CD14-positive monocyte (primary cell): ENCODE data around the gene HUNK. TPM values are rescaled to one million over a fixed set of nuclear protein-coding genes. Genes with fewer than 3 reads are reported as not detected.

Source experiments
- DNase-seq, 3 donors: peaks; one replicate each; pipeline ENCODE4 v3.0.0-alpha.2; 2011 to 2022
- H2AFZ ChIP-seq: 2 replicates; pipeline ENCODE4 v1.6.0; 2012; ENCODE audit warnings: mild to moderate bottlenecking, low read depth, low read length, inconsistent platforms; ENCODE audit not compliant: insufficient read depth, poor library complexity, severe bottlenecking
- H3K27ac ChIP-seq, 2 donors: 1 replicate in 1 of 2; 2 replicates in 1 of 2; pipeline ENCODE4 v1.5.1; 2012 to 2013; ENCODE audit warnings: low read length in 2 of 2, control low read depth in 1 of 2, inconsistent platforms in 1 of 2, low read depth in 1 of 2, mild to moderate bottlenecking in 1 of 2
- H3K27me3 ChIP-seq, 2 donors: one replicate each; pipeline versions ENCODE4 v1.6.0 to v1.6.1; 2011 to 2013; ENCODE audit warnings: low read length in 2 of 2; ENCODE audit not compliant: control insufficient read depth in 2 of 2, insufficient read depth in 2 of 2
- H3K36me3 ChIP-seq, 2 donors: replicated peaks in 1 of 2; 1 replicate in 1 of 2; 2 replicates in 1 of 2; pipeline versions ENCODE4 v1.5.1 to v1.6.1; 2012 to 2013; ENCODE audit warnings: low read length in 2 of 2, control low read depth in 1 of 2, inconsistent platforms in 1 of 2, mild to moderate bottlenecking in 1 of 2; ENCODE audit not compliant: insufficient read depth in 2 of 2, control insufficient read depth in 1 of 2
- H3K4me1 ChIP-seq, 2 donors: 1 replicate in 1 of 2; 2 replicates in 1 of 2; pipeline versions ENCODE4 v1.5.1 to v1.6.1; 2012 to 2013; ENCODE audit warnings: low read length in 2 of 2, control low read depth in 1 of 2, inconsistent platforms in 1 of 2, mild to moderate bottlenecking in 1 of 2, moderate library complexity in 1 of 2; ENCODE audit not compliant: insufficient read depth in 2 of 2, control insufficient read depth in 1 of 2
- H3K4me2 ChIP-seq: replicated peaks from 2 replicates; pipeline ENCODE3; 2012; ENCODE audit warnings: low read length, moderate library complexity, mild to moderate bottlenecking; ENCODE audit not compliant: poor library complexity, severe bottlenecking; ENCODE audit errors: extremely low read depth
- H3K4me3 ChIP-seq, 3 experiments: fragments of 200-600 bp in 1 of 3; sonication (generic) in 1 of 3; replicated peaks in 1 of 3; 1 replicate in 2 of 3; 2 replicates in 1 of 3; pipeline ENCODE4 v1.5.1; 2011 to 2013; ENCODE audit warnings: low read length in 3 of 3, mild to moderate bottlenecking in 3 of 3, control low read depth in 2 of 3, low read depth in 2 of 3, inconsistent platforms in 1 of 3, moderate library complexity in 1 of 3
- H3K79me2 ChIP-seq: 2 replicates; pipeline ENCODE4 v1.6.0; 2012; ENCODE audit warnings: mild to moderate bottlenecking, control low read depth, inconsistent platforms, low read length, moderate library complexity; ENCODE audit not compliant: insufficient read depth
- H3K9ac ChIP-seq: 2 replicates; pipeline ENCODE4 v1.6.0; 2017; ENCODE audit warnings: low read length, mild to moderate bottlenecking; ENCODE audit not compliant: insufficient read depth, poor library complexity, severe bottlenecking
- H3K9me3 ChIP-seq, 2 donors: replicated peaks in 1 of 2; 1 replicate in 1 of 2; 2 replicates in 1 of 2; pipeline versions ENCODE4 v1.5.1 to v1.6.1; 2012 to 2013; ENCODE audit warnings: low read length in 2 of 2, control low read depth in 1 of 2; ENCODE audit not compliant: control insufficient read depth in 1 of 2, insufficient read depth in 1 of 2
- H4K20me1 ChIP-seq: 2 replicates; pipeline ENCODE4 v1.6.0; 2012; ENCODE audit warnings: mild to moderate bottlenecking, low read length, control low read depth, moderate library complexity; ENCODE audit not compliant: insufficient read depth
- H3K27ac Mint-ChIP-seq, 7 donors: one replicate each; pipeline ENCODE4 v1.8.0; 2020; ENCODE audit warnings: mild to moderate bottlenecking in 7 of 7, mixed read lengths in 7 of 7, moderate library complexity in 6 of 7, inconsistent platforms in 2 of 7
- H3K27me3 Mint-ChIP-seq, 3 donors: one replicate each; pipeline ENCODE4 v1.8.0; 2021 to 2022; ENCODE audit warnings: low read depth in 3 of 3, mild to moderate bottlenecking in 3 of 3, mixed read lengths in 3 of 3, moderate library complexity in 3 of 3, inconsistent platforms in 1 of 3
- H3K36me3 Mint-ChIP-seq, 2 donors: one replicate each; pipeline ENCODE4 v1.8.0; 2020; ENCODE audit warnings: mixed read lengths in 2 of 2, inconsistent platforms in 1 of 2, mild to moderate bottlenecking in 1 of 2
- H3K4me1 Mint-ChIP-seq: one replicate; pipeline ENCODE4 v1.8.0; 2020; ENCODE audit warnings: mild to moderate bottlenecking, mixed read lengths
- H3K4me3 Mint-ChIP-seq, 2 donors: one replicate each; pipeline ENCODE4 v1.8.0; 2020; ENCODE audit warnings: mild to moderate bottlenecking in 2 of 2, mixed read lengths in 2 of 2, moderate library complexity in 1 of 2
- H3K9me3 Mint-ChIP-seq, 7 donors: one replicate each; pipeline ENCODE4 v1.8.0; 2020 to 2022; ENCODE audit warnings: mixed read lengths in 7 of 7, mild to moderate bottlenecking in 6 of 7, moderate library complexity in 6 of 7, inconsistent platforms in 2 of 7
- WGBS: methylation state at CpG from one replicate; pipeline ENCODE4 v1.1.5; 2013; ENCODE audit warnings: missing lambda C conversion rate; ENCODE audit not compliant: insufficient coverage; 5-methylcytosine and 5-hydroxymethylcytosine counted together
- intact Hi-C, 2 donors: fragments of 100-400 bp; cut with micrococcal nuclease; formaldehyde crosslinking; loops; one replicate each; pipeline versions ENCODE4 v1.15.0 to v1.15.1; 2023
- polyA minus RNA-seq: library from RNA; depleted of rRNA, polyadenylated mRNA; stranded (reverse); fragments of >200 nt; gene quantifications from 2 replicates; pipeline ENCODE4 v1.2.3, GENCODE V29; 2012
- polyA plus RNA-seq, 3 donors: library from polyadenylated mRNA; depleted of rRNA in 1 of 3; unstranded in 2 of 3; stranded (reverse) in 1 of 3; fragments of 300-500 nt in 2 of 3; fragments of >200 nt in 1 of 3; fragmentation: Illumina TruSeq in 2 of 3; gene quantifications; 1 replicate in 2 of 3; 2 replicates in 1 of 3; pipeline ENCODE4 v1.2.3, GENCODE V29; 2012 to 2021
- total RNA-seq, 12 experiments: library from RNA in 1 of 12; stranded (reverse) in 1 of 12; fragments of 120-200 nt in 1 of 12; gene quantifications; one replicate each; pipeline ENCODE4 v1.2.4 and lab custom pipeline; 2013 to 2026; ENCODE audit warnings: mixed read lengths in 6 of 12, inconsistent platforms in 1 of 12
- TF ChIP-seq, protein P1 (sequence below): fragments of 200-600 bp; IDR thresholded peaks from one replicate; pipeline ENCODE4 v1.8.0; 2022; ENCODE audit warnings: antibody characterized with exemption, mild to moderate bottlenecking

HUNK gene
- not detected for total RNA-seq (2013)
- polyA plus RNA-seq (not detected), polyA minus RNA-seq (not detected in 2 replicates), total RNA-seq (lab: John Stamatoyannopoulos, UW) (0 to 7.4 (median 0.08) reads per million in 11 experiments)

DNA sequence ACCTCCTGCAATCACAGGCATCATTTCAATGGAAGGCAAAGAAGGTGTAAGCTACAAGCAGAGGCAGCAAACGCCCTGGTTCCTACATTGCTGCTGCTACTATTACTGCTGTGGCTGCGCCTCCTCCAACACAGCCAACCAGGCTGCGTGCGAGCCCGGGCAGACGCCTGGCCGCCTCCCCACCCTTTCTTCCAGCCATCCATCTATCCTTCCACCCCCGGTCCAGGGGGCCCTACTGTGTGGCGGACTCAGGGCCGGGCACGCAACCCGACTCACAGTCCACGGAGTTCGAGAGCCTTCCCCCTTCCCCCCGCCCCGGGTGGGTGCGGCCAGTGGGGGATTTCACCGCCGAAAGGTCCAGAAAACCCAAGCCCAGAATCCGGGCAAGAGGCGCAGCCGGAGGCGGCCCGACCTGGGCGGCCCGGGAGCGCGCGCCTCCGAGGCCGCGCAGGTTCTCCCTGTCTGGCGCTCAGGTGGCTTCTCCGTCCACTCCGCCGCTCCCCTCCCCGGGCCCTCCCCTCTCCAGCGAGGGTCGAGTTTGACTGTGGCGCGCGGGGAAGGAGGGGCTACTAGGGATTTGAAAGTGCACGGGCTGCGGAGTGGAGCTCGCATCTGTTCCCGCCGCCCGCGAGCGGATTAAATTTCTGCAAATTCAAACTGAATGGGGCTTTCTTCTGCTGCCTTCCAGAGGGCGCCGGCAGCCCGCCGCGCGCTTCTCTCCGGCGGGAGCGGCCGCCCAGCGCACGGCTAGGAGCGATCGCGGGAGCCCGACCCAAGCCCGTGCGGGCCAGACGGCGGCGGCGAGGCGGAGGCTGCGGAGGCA, at the start of gene HUNK:
Gene HUNK, plus strand, starts transcription at position 569 of the 823 bp plus-strand sequence. CDS start 655 bp downstream, outside the sequence.
- intact Hi-C loops: loop anchor here in 1 of 2 donors (10.0 kb wide), 1 partner anchor 382 kb away; no protein-coding TSS in a partner anchor
- Histone ChIP-seq H3K9ac (no peak within 1 kb of the TSS), H3K79me2 (no peaks in the 10 kb centered on the region), H4K20me1 (no peaks in the 10 kb centered on the region), H3K36me3 (no peaks in the 10 kb centered on the region), H2AFZ (peak within 1 kb of the TSS; percentile 41), H3K4me3 (peak within 1 kb of the TSS in 2 of 3 experiments; percentile 12 to 56), H3K4me2 (peak within 1 kb of the TSS; percentile 55), H3K4me1 (peaks cover 3 to 13% of the 10 kb centered on the region in 2 donors), H3K9me3 (peaks cover 0 to 19% of the 10 kb centered on the region in 2 donors), H3K27ac (no peak within 1 kb of the TSS), H3K27me3 (peaks cover 45 to 73% of the 10 kb centered on the region in 2 donors)
- WGBS: 2% methylated on average over 65 of the region's 74 CpGs
- DNase-seq: no peak
- Mint-ChIP-seq H3K9me3 (peaks cover 0 to 8% (median 0%) of the 10 kb centered on the region in 7 donors), H3K4me3 (peak within 1 kb of the TSS; percentile 58 to 84), H3K27me3 (peaks cover 62 to 75% (median 68%) of the 10 kb centered on the region in 3 donors), H3K27ac (no peak within 1 kb of the TSS), H3K36me3 (no peaks in the 10 kb centered on the region), H3K4me1 (peaks cover 6% of the 10 kb centered on the region)
- TF ChIP-seq, protein P1, sequence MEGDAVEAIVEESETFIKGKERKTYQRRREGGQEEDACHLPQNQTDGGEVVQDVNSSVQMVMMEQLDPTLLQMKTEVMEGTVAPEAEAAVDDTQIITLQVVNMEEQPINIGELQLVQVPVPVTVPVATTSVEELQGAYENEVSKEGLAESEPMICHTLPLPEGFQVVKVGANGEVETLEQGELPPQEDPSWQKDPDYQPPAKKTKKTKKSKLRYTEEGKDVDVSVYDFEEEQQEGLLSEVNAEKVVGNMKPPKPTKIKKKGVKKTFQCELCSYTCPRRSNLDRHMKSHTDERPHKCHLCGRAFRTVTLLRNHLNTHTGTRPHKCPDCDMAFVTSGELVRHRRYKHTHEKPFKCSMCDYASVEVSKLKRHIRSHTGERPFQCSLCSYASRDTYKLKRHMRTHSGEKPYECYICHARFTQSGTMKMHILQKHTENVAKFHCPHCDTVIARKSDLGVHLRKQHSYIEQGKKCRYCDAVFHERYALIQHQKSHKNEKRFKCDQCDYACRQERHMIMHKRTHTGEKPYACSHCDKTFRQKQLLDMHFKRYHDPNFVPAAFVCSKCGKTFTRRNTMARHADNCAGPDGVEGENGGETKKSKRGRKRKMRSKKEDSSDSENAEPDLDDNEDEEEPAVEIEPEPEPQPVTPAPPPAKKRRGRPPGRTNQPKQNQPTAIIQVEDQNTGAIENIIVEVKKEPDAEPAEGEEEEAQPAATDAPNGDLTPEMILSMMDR: no peak

DNA sequence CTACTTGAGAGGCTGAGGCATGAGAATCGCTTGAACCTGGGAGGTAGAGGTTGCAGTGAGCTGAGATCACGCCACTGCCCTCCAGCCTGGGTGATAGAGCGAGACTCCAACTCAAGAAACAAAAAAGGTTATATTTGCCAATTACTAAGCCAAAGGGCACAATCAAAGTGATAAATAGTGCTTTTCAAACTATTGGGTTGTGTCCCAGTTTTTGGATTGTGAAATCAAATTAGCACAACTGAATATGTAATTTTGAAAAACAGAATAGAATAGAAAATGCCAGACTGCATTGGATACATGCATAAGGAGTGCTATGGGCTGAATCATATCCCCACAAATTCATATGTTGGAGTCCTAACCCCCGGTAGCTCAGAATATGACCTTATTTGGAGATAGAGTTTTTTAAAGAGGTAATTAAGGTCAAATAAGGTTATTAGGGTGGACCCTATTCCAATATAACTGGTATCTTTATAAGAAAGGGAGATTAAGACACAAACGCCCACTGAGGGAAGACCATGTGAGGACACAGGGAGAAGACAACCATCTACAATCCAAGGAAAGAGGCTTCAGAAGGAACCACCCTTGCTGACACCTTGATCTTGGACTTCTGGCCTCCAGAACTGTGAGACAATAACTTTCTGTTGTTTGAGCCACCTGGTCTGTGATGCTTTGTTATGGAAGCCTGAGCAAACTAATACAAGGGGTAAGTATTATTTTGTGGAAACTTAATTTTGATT, 42.9 kb upstream of the HUNK start:
- Histone ChIP-seq H3K4me1 (no peaks in the 10 kb centered on the region), H4K20me1 (no peaks in the 10 kb centered on the region), H3K27me3 (peaks cover 0 to 2% of the 10 kb centered on the region in 2 donors), H3K9me3 (no peaks in the 10 kb centered on the region), H3K36me3 (no peaks in the 10 kb centered on the region), H3K4me3 (no peak overlapping the region), H3K27ac (no peak overlapping the region), H3K9ac (no peak overlapping the region), H2AFZ (no peak overlapping the region), H3K79me2 (no peaks in the 10 kb centered on the region), H3K4me2 (no peak overlapping the region)
- no CpG with 5 or more reads among the region's 5 CpGs for WGBS
- intact Hi-C loops: no loop called here
- H3K36me3 Mint-ChIP-seq: no peaks in the 10 kb centered on the region
- TF ChIP-seq, protein P1: no peak
- DNase-seq: no peak
- peaks cover 0 to 6% (median 0%) of the 10 kb centered on the region in 7 donors for H3K9me3 Mint-ChIP-seq
- H3K27ac Mint-ChIP-seq: no peak overlapping the region
- peaks cover 6 to 9% (median 8%) of the 10 kb centered on the region in 3 donors for H3K27me3 Mint-ChIP-seq
- H3K4me1 Mint-ChIP-seq: no peaks in the 10 kb centered on the region
- H3K4me3 Mint-ChIP-seq: no peak overlapping the region
